ENCODE measurements around the gene PLTP. TPM values are rescaled to one million over a fixed set of nuclear protein-coding genes. Genes with fewer than 3 reads are reported as not detected.

PLTP gene
- total and polyA plus RNA-seq, 2 of the 13 experiments (the other 11 are each of a cell fraction or from before 2014, with no cell fraction given) = 16.9 to 28.6 TPM

DNA sequence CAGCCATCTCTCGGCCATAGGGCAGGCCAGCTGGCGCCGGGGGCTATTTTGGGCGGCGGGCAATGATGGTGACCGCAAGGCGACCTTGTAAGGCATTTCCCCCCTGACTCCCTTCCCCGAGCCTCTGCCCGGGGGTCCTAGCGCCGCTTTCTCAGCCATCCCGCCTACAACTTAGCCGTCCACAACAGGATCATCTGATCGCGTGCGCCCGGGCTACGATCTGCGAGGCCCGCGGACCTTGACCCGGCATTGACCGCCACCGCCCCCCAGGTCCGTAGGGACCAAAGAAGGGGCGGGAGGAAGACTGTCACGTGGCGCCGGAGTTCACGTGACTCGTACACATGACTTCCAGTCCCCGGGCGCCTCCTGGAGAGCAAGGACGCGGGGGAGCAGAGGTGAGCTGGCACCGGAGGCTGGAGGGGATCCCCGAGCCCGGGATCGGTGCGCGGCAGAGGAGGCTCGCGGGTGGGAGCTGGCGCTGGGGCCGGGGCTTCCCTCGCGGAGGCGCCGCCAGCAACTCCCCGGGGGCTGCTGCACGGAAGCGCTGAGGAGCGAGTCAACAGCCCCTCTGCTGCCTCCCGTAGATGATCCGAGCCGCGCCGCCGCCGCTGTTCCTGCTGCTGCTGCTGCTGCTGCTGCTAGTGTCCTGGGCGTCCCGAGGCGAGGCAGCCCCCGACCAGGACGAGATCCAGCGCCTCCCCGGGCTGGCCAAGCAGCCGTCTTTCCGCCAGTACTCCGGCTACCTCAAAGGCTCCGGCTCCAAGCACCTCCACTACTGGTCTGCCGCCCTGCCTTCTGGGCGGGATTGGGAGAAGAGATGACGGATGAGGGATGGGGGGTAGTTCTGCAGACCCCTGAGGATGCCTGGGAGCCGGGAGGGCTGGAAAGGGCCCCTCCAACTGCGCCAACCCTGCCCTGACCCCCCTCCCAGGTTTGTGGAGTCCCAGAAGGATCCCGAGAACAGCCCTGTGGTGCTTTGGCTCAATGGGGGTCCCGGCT, 20.7 kb downstream of the PLTP start, which contains the start of the genes CTSA and NEURL2 (continued):
- TF ChIP-seq, protein P1, sequence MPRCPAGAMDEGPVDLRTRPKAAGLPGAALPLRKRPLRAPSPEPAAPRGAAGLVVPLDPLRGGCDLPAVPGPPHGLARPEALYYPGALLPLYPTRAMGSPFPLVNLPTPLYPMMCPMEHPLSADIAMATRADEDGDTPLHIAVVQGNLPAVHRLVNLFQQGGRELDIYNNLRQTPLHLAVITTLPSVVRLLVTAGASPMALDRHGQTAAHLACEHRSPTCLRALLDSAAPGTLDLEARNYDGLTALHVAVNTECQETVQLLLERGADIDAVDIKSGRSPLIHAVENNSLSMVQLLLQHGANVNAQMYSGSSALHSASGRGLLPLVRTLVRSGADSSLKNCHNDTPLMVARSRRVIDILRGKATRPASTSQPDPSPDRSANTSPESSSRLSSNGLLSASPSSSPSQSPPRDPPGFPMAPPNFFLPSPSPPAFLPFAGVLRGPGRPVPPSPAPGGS (CRISPR knock-in tag; IDR thresholded peaks at IDR 0.05) = peak; percentile 99
- TF ChIP-seq SP4 (CRISPR knock-in tag; IDR thresholded peaks at IDR 0.05) = peak; percentile 96
- TF ChIP-seq RFXANK (CRISPR knock-in tag; IDR thresholded peaks at IDR 0.05) = peak; percentile 95
- TF ChIP-seq, protein P2, sequence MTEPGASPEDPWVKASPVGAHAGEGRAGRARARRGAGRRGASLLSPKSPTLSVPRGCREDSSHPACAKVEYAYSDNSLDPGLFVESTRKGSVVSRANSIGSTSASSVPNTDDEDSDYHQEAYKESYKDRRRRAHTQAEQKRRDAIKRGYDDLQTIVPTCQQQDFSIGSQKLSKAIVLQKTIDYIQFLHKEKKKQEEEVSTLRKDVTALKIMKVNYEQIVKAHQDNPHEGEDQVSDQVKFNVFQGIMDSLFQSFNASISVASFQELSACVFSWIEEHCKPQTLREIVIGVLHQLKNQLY (CRISPR knock-in tag; IDR thresholded peaks at IDR 0.05) = peak; percentile 99
- TF ChIP-seq ZNF773 (CRISPR knock-in tag; IDR thresholded peaks at IDR 0.05; ENCODE audit: borderline replicate concordance) = peak; percentile 37; the same call in 1 of the 2 replicates
- no peak; the same call in 1 of the 2 replicates for TF ChIP-seq FOXM1 (CRISPR knock-in tag; IDR thresholded peaks at IDR 0.05)
- TF ChIP-seq HOXA7 (CRISPR knock-in tag; IDR thresholded peaks at IDR 0.05) = peak; percentile 89; the same call in 1 of the 2 replicates
- TF ChIP-seq PCBP2 (optimal IDR thresholded peaks at IDR 0.05; ENCODE audit: low read depth, low read length, poor library complexity, severe bottlenecking) = no peak
- TF ChIP-seq, protein P3, sequence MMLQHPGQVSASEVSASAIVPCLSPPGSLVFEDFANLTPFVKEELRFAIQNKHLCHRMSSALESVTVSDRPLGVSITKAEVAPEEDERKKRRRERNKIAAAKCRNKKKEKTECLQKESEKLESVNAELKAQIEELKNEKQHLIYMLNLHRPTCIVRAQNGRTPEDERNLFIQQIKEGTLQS (CRISPR knock-in tag; IDR thresholded peaks at IDR 0.05) = no peak
- peak; percentile 64 for TF ChIP-seq HNRNPK (IDR thresholded peaks at IDR 0.05; ENCODE audit: low read depth, low read length, poor library complexity, severe bottlenecking)
- TF ChIP-seq SNRNP70 (IDR thresholded peaks at IDR 0.05; ENCODE audit: low read depth, low read length) = no peak
- TF ChIP-seq ZNF101 (CRISPR knock-in tag; IDR thresholded peaks at IDR 0.05; ENCODE audit: borderline replicate concordance, low read depth) = peak; percentile 75; the same call in 1 of the 2 replicates
- peak; percentile 96; the same call in 1 of the 2 replicates for TF ChIP-seq KDM5B (CRISPR knock-in tag; IDR thresholded peaks at IDR 0.05; ENCODE audit: borderline replicate concordance)
- TF ChIP-seq CHD2 (IDR thresholded peaks at IDR 0.05; ENCODE audit: low read depth, low read length) = peak; percentile 72; the same call in 1 of the 2 replicates
- TF ChIP-seq STAT5B (CRISPR knock-in tag; IDR thresholded peaks at IDR 0.05) = peak; percentile 90; the same call in 1 of the 2 replicates
- TF ChIP-seq, protein P4, sequence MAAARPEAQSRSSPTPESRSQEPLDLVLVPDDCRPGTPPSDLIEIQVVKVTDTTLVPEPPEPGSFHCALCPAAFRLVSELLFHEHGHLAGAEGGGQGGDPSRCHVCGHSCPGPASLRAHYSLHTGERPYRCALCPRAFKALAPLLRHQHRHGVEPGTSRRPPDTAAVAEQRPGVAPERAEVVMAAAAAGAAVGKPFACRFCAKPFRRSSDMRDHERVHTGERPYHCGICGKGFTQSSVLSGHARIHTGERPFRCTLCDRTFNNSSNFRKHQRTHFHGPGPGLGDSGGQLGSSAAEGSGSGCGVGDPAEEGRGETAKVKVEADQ (CRISPR knock-in tag; IDR thresholded peaks at IDR 0.05; ENCODE audit: borderline replicate concordance) = peak; percentile 100
- TF ChIP-seq ELF1 (CRISPR knock-in tag; IDR thresholded peaks at IDR 0.05) = peak; percentile 90
- no peak for TF ChIP-seq ZNF367 (CRISPR knock-in tag; IDR thresholded peaks at IDR 0.05; ENCODE audit: borderline replicate concordance)
- peak; percentile 99 for TF ChIP-seq CBFB (CRISPR knock-in tag; IDR thresholded peaks at IDR 0.05)
- TF ChIP-seq ZNF530 (CRISPR knock-in tag; IDR thresholded peaks at IDR 0.05; ENCODE audit: low read depth) = peak; percentile 93; the same call in 1 of the 2 replicates
- TF ChIP-seq GLI4 (CRISPR knock-in tag; IDR thresholded peaks at IDR 0.05; ENCODE audit: borderline replicate concordance) = peak; percentile 63; the same call in 1 of the 2 replicates
- peak; percentile 91 for TF ChIP-seq PHF8 (CRISPR knock-in tag; IDR thresholded peaks at IDR 0.05)
- TF ChIP-seq ZNF510 (CRISPR knock-in tag; IDR thresholded peaks at IDR 0.05; ENCODE audit: low read depth) = peak; percentile 99
- peak; percentile 69; the same call in 1 of the 2 replicates for TF ChIP-seq HMG20A (CRISPR knock-in tag; IDR thresholded peaks at IDR 0.05; ENCODE audit: borderline replicate concordance)
- TF ChIP-seq ZNF614 (CRISPR knock-in tag; IDR thresholded peaks at IDR 0.05; ENCODE audit: borderline replicate concordance) = peak; percentile 100
- TF ChIP-seq FIP1L1 (IDR thresholded peaks at IDR 0.05; ENCODE audit: borderline replicate concordance, insufficient read depth, low read depth, low read length) = no peak
- TF ChIP-seq MED1 (CRISPR knock-in tag; IDR thresholded peaks at IDR 0.05) = peak; percentile 98

All from HepG2 (cell line).